WTC11 (cell line): Measurements from ENCODE around the gene FCN1. TPM values are rescaled to one million over a fixed set of nuclear protein-coding genes. Genes with fewer than 3 reads are reported as not detected.

Experiments used
- ATAC-seq: fragments of 200-7000 bp; cut with Tn5 transposase; 2 replicates; pipeline ENCODE4 v1.10.0; 2021; ENCODE audit warnings: mild to moderate bottlenecking, moderate library complexity
- CTCF ChIA-PET: fragments of 300-600 bp; sonication (Branson Sonifier 250); formaldehyde crosslinking; loops from one replicate; lab custom pipeline; 2021; ENCODE audit warnings: antibody characterized with exemption; lab: Charles Lee
- POLR2A ChIA-PET: fragments of 350-600 bp; sonication (Branson Sonifier 250); formaldehyde crosslinking; loops from one replicate; lab custom pipeline; 2021; ENCODE audit warnings: antibody characterized with exemption; lab: Charles Lee
- DNase-seq: peaks from one replicate; pipeline ENCODE4 v3.0.0; 2021; ENCODE audit warnings: low spot score
- H3K27ac Mint-ChIP-seq: 2 replicates; pipeline ENCODE4 v1.8.0; 2021; ENCODE audit warnings: mixed read lengths
- H3K27me3 Mint-ChIP-seq: 2 replicates; pipeline ENCODE4 v1.8.0; 2021; ENCODE audit warnings: low read depth, mild to moderate bottlenecking, moderate library complexity, mixed read lengths
- H3K36me3 Mint-ChIP-seq: 2 replicates; pipeline ENCODE4 v1.8.0; 2021; ENCODE audit warnings: mixed read lengths
- H3K4me1 Mint-ChIP-seq: 2 replicates; pipeline ENCODE4 v1.8.0; 2022; ENCODE audit warnings: mixed read lengths
- H3K4me3 Mint-ChIP-seq: 2 replicates; pipeline ENCODE4 v1.8.0; 2021; ENCODE audit warnings: mild to moderate bottlenecking, moderate library complexity, mixed read lengths
- H3K9me3 Mint-ChIP-seq: 2 replicates; pipeline ENCODE4 v1.8.0; 2021; ENCODE audit warnings: mixed read lengths
- FOXP1 ChIP-seq: sonication (generic); formaldehyde crosslinking; IDR thresholded peaks from 2 replicates; pipeline ENCODE4 v1.8.0; 2022; ENCODE audit warnings: missing genetic modification reagents, mild to moderate bottlenecking, moderate library complexity, borderline replicate concordance
- GABPB1 ChIP-seq: sonication (generic); formaldehyde crosslinking; IDR thresholded peaks from 2 replicates; pipeline ENCODE4 v1.8.1; 2023; ENCODE audit warnings: mild to moderate bottlenecking, missing genetic modification reagents
- IRF2 ChIP-seq: sonication (generic); formaldehyde crosslinking; IDR thresholded peaks from 2 replicates; pipeline ENCODE4 v1.8.0; 2022; ENCODE audit warnings: low read depth, missing genetic modification reagents, borderline replicate concordance
- JAZF1 ChIP-seq: fragments of 250-450 bp; sonication (Bioruptor Pico); IDR thresholded peaks from 2 replicates; pipeline ENCODE4 v1.9.0; 2021; ENCODE audit warnings: moderate library complexity, mild to moderate bottlenecking, inconsistent platforms
- NFE2L1 ChIP-seq: sonication (generic); formaldehyde crosslinking; IDR thresholded peaks from 2 replicates; pipeline ENCODE4 v1.8.1; 2023; ENCODE audit warnings: missing genetic modification reagents
- NR1H2 ChIP-seq: sonication (generic); formaldehyde crosslinking; IDR thresholded peaks from 2 replicates; pipeline ENCODE4 v1.9.0; 2021; ENCODE audit warnings: mild to moderate bottlenecking, moderate library complexity, missing genetic modification reagents
- NR2C2 ChIP-seq: sonication (generic); formaldehyde crosslinking; IDR thresholded peaks from 2 replicates; pipeline ENCODE4 v1.8.0; 2022; ENCODE audit warnings: mild to moderate bottlenecking, missing genetic modification reagents
- NR3C1 ChIP-seq: sonication (generic); formaldehyde crosslinking; conservative IDR thresholded peaks from 2 replicates; pipeline ENCODE4 v1.8.1; 2023; ENCODE audit warnings: low read depth, mild to moderate bottlenecking, missing genetic modification reagents
- OVOL2 ChIP-seq: fragments of 250-450 bp; sonication (Bioruptor Pico); IDR thresholded peaks from 2 replicates; pipeline ENCODE4 v1.9.0; 2021; ENCODE audit warnings: mild to moderate bottlenecking, borderline replicate concordance
- RORB ChIP-seq: fragments of 250-450 bp; sonication (Bioruptor Pico); IDR thresholded peaks from 2 replicates; pipeline ENCODE4 v1.9.0; 2021; ENCODE audit warnings: mild to moderate bottlenecking
- SMAD3 ChIP-seq: sonication (generic); formaldehyde crosslinking; IDR thresholded peaks from 2 replicates; pipeline ENCODE4 v1.8.0; 2022; ENCODE audit warnings: missing genetic modification reagents, mild to moderate bottlenecking, borderline replicate concordance
- SOX15 ChIP-seq: fragments of 250-450 bp; sonication (Bioruptor Pico); IDR thresholded peaks from 2 replicates; pipeline ENCODE4 v1.9.0; 2021; ENCODE audit warnings: mild to moderate bottlenecking
- USF1 ChIP-seq: sonication (generic); formaldehyde crosslinking; IDR thresholded peaks from 2 replicates; pipeline ENCODE4 v1.8.0; 2022; ENCODE audit warnings: mild to moderate bottlenecking, missing genetic modification reagents
- ZNF138 ChIP-seq: sonication (generic); formaldehyde crosslinking; conservative IDR thresholded peaks from 2 replicates; pipeline ENCODE4 v1.8.1; 2022; ENCODE audit warnings: mild to moderate bottlenecking, moderate library complexity, missing genetic modification reagents
- ZNF219 ChIP-seq: sonication (generic); formaldehyde crosslinking; IDR thresholded peaks from 2 replicates; pipeline ENCODE4 v1.8.0; 2023; ENCODE audit warnings: missing genetic modification reagents, mild to moderate bottlenecking, borderline replicate concordance
- ZNF671 ChIP-seq: fragments of 250-450 bp; sonication (Bioruptor Pico); IDR thresholded peaks from 2 replicates; pipeline ENCODE4 v1.8.0; 2021; ENCODE audit warnings: mild to moderate bottlenecking
- total RNA-seq: library from RNA; stranded (reverse); gene quantifications from 3 replicates; pipeline ENCODE4 v1.2.3, GENCODE V29; 2021
- TF ChIP-seq, protein P1 (sequence below): sonication (generic); formaldehyde crosslinking; IDR thresholded peaks from 2 replicates; pipeline ENCODE4 v1.8.1; 2023; ENCODE audit warnings: mild to moderate bottlenecking, missing genetic modification reagents
- TF ChIP-seq, protein P2 (sequence below): sonication (generic); formaldehyde crosslinking; IDR thresholded peaks from 2 replicates; pipeline ENCODE4 v1.8.1; 2022; ENCODE audit warnings: missing genetic modification reagents, borderline replicate concordance
- TF ChIP-seq, protein P3 (sequence below): fragments of 250-450 bp; sonication (Bioruptor Pico); conservative IDR thresholded peaks from 2 replicates; pipeline ENCODE4 v1.9.0; 2021; ENCODE audit warnings: mild to moderate bottlenecking

FCN1 gene
- total RNA-seq, 1 experiment from 2014 or later: not detected

DNA sequence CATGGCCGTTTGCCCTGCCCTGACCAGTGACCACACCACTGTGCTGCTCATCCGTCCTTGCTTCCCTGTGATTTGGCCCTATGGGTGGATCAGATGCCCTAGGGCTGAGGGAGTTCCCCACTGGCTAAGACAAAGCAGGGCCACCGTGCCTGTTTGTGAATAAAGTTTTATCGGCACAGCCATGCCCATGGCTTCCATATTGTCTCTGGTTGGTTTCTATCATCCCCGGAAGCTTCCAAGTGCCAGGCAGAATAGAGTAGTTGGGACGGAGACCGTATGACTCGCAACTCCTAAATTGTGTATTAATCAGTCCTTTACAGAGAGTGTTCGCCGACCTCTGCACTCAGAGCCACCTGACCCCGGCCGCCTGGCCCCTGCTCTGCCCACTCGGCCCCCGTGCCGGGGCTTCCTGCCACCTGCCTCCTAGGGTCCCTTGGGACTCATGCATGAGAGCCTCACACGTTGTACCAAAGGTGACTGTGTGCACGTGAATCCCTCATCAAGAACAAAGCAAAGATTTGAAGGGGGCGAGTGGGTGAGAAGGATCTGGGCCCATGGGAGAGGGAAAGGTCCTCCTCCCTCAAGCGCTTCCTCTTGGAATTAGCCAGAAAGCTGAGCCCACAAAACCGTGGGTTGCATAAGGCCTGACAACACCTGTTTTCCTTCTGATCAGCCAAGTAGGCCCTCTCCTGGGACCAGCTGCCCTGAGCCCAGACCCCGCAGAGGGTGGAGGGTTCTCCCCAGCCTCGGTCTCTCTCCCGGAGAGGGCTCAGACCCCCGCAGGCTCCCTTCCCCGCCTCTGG lies 48.8 kb downstream of the FCN1 start (continued):
- TF ChIP-seq, protein P1, sequence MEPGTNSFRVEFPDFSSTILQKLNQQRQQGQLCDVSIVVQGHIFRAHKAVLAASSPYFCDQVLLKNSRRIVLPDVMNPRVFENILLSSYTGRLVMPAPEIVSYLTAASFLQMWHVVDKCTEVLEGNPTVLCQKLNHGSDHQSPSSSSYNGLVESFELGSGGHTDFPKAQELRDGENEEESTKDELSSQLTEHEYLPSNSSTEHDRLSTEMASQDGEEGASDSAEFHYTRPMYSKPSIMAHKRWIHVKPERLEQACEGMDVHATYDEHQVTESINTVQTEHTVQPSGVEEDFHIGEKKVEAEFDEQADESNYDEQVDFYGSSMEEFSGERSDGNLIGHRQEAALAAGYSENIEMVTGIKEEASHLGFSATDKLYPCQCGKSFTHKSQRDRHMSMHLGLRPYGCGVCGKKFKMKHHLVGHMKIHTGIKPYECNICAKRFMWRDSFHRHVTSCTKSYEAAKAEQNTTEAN: no peak
- no peak for TF ChIP-seq NR3C1 (CRISPR knock-in tag)

DNA sequence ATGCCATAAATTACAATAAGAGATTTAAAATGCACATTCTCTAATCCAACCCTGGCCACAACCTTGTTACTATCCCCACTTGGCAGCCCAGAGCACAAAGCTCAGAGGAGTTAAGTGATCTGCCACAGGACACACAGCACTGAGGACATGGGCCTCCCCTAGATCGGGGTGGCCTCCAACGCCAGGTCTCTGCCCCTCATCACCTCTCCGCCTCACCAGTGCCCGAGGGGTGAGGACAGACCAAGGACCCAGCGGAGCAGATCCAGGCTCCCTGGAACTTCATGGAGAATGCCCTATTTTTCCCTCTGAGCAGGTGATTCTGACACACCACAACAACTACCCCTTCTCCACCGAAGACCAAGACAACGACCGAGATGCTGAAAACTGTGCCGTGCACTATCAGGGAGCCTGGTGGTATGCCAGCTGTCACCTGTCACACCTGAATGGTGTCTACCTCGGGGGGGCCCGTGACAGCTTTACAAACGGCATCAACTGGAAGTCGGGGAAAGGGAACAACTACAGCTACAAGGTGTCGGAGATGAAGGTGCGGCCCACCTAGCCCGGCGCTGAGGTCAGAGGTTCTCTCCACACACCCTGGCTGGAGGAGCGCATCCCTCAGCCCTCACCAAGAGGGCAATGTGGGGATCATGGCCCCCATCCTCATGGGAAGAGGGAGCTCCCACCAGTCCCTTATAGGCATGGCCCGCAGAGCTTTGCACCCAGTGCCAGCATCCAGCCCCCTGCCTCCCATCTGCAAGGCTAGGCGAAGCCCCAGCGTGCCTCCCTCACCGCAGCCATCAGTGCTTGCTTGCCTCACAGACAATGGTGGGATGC lies 49.6 kb downstream of the FCN1 start:
- ChIA-PET CTCF (interaction anchor here (1.3 kb wide), 1 partner anchor 89 kb away, joined by 4 read pairs; no protein-coding TSS in a partner anchor), POLR2A (no interaction called here)
- no peaks in the 10 kb centered on the region for H3K27me3 Mint-ChIP-seq
- H3K27ac Mint-ChIP-seq: no peak overlapping the region
- no peaks in the 10 kb centered on the region for H3K9me3 Mint-ChIP-seq
- no peaks in the 10 kb centered on the region for H3K36me3 Mint-ChIP-seq
- no peak overlapping the region for H3K4me3 Mint-ChIP-seq
- no peaks in the 10 kb centered on the region for H3K4me1 Mint-ChIP-seq
- no peak for ATAC-seq
- no peak for DNase-seq
- TF ChIP-seq FOXP1 (CRISPR knock-in tag): no peak
- TF ChIP-seq SOX15 (CRISPR knock-in tag): no peak
- TF ChIP-seq, protein P2, sequence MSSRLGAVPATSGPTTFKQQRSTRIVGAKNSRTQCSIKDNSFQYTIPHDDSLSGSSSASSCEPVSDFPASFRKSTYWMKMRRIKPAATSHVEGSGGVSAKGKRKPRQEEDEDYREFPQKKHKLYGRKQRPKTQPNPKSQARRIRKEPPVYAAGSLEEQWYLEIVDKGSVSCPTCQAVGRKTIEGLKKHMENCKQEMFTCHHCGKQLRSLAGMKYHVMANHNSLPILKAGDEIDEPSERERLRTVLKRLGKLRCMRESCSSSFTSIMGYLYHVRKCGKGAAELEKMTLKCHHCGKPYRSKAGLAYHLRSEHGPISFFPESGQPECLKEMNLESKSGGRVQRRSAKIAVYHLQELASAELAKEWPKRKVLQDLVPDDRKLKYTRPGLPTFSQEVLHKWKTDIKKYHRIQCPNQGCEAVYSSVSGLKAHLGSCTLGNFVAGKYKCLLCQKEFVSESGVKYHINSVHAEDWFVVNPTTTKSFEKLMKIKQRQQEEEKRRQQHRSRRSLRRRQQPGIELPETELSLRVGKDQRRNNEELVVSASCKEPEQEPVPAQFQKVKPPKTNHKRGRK (CRISPR knock-in tag): no peak
- TF ChIP-seq GABPB1 (CRISPR knock-in tag): no peak
- TF ChIP-seq ZNF219: no peak
- TF ChIP-seq NR2C2 (CRISPR knock-in tag): no peak
- TF ChIP-seq, protein P3, sequence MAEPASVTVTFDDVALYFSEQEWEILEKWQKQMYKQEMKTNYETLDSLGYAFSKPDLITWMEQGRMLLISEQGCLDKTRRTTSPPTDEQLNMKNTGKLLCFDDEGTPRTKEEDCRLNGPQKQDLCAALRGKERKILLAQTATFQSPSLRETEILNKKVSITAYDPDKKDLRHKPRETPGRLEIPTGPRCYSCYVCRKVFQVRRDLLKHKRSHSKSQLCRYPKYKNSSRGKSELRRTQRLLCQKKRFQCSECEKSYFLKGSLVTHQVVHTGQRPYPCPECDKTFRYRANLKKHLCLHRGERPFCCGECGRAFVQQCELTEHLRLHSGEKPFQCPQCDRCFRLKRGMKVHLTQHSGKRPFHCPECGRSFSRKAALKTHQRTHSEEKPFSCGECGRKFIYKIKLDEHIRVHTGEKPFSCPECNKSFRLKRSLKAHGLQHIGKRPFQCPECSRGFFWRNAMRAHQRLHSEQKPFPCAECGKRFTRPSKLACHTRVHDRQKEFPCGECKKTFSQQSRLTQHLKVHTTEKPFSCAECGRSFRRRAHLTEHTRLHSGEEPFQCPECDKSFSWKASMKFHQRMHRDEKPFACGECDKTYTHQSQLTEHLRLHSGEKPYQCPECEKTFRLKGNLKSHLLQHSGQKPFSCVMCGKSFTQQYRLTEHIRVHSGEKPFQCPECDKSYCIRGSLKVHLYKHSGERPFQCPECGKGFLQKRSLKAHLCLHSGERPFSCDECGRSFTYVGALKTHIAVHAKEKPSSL: no peak
- TF ChIP-seq USF1 (CRISPR knock-in tag): no peak
- TF ChIP-seq NR1H2: no peak
- TF ChIP-seq JAZF1 (CRISPR knock-in tag): no peak
- no peak for TF ChIP-seq OVOL2 (CRISPR knock-in tag)
- no peak for TF ChIP-seq IRF2 (CRISPR knock-in tag)
- no peak for TF ChIP-seq SMAD3 (CRISPR knock-in tag)
- no peak for TF ChIP-seq ZNF138
- TF ChIP-seq ZNF671 (CRISPR knock-in tag): no peak
- no peak for TF ChIP-seq RORB (CRISPR knock-in tag)
- no peak for TF ChIP-seq NFE2L1 (CRISPR knock-in tag)
